Caco-2 (cell line): ENCODE data around the gene SIL1. TPM values are rescaled to one million over a fixed set of nuclear protein-coding genes. Genes with fewer than 3 reads are reported as not detected.

Experiments
- BruUV-seq: library from RNA; stranded (reverse); fragments of 400-500 nt; replicated peaks from 2 replicates; lab custom pipeline; 2021; lab: Mats Ljungman, UMichigan
- CTCF ChIA-PET: fragments of 300-600 bp; sonication (Branson Sonifier 250); formaldehyde crosslinking; loops from one replicate; lab custom pipeline; 2022; ENCODE audit warnings: antibody characterized with exemption; lab: Charles Lee
- POLR2A ChIA-PET: fragments of 300-600 bp; sonication (Branson Sonifier 250); formaldehyde crosslinking; loops from one replicate; lab custom pipeline; 2022; ENCODE audit warnings: antibody characterized with exemption; lab: Charles Lee
- DNase-seq, 2 experiments: peaks; one replicate each; pipeline versions ENCODE4 v3.0.0 to v3.0.0-alpha.2; 2020 to 2022
- H3K27me3 ChIP-seq: replicated peaks from 2 replicates; pipeline ENCODE4 v1.6.0; 2011; ENCODE audit warnings: low read length; ENCODE audit not compliant: control insufficient read depth, insufficient read depth
- H3K36me3 ChIP-seq: 2 replicates; pipeline ENCODE4 v1.5.1; 2011; ENCODE audit warnings: low read length; ENCODE audit not compliant: control insufficient read depth, insufficient read depth
- H3K4me1 ChIP-seq: fragments of 250-450 bp; sonication (Bioruptor Pico); 2 replicates; pipeline ENCODE4 v1.5.1; 2020; ENCODE audit warnings: mild to moderate bottlenecking
- H3K4me3 ChIP-seq: 2 replicates; pipeline ENCODE4 v1.5.1; 2011; ENCODE audit warnings: low read depth, mild to moderate bottlenecking, control low read depth, low read length
- H3K9me3 ChIP-seq: fragments of 250-450 bp; sonication (Bioruptor Pico); 2 replicates; pipeline ENCODE4 v1.5.1; 2020; ENCODE audit warnings: mild to moderate bottlenecking, moderate library complexity
- H3K27ac Mint-ChIP-seq: one replicate; pipeline ENCODE4 v1.8.0; 2022; ENCODE audit warnings: mixed read lengths; ENCODE audit not compliant: unreplicated experiment
- H3K27me3 Mint-ChIP-seq: one replicate; pipeline ENCODE4 v1.8.0; 2022; ENCODE audit warnings: mixed read lengths; ENCODE audit not compliant: insufficient read depth, unreplicated experiment
- H3K36me3 Mint-ChIP-seq: one replicate; pipeline ENCODE4 v1.8.0; 2022; ENCODE audit warnings: mild to moderate bottlenecking, mixed read lengths; ENCODE audit not compliant: insufficient read depth, unreplicated experiment
- H3K4me1 Mint-ChIP-seq: one replicate; pipeline ENCODE4 v1.8.0; 2022; ENCODE audit warnings: low read depth, mixed read lengths; ENCODE audit not compliant: unreplicated experiment
- H3K4me3 Mint-ChIP-seq: one replicate; pipeline ENCODE4 v1.8.0; 2022; ENCODE audit warnings: mild to moderate bottlenecking, moderate library complexity, mixed read lengths; ENCODE audit not compliant: unreplicated experiment
- H3K9me3 Mint-ChIP-seq: one replicate; pipeline ENCODE4 v1.8.0; 2022; ENCODE audit warnings: mixed read lengths; ENCODE audit not compliant: unreplicated experiment
- intact Hi-C: fragments of 100-400 bp; cut with micrococcal nuclease; formaldehyde crosslinking; loops from one replicate; pipeline ENCODE4 v1.10.0; 2022; ENCODE audit not compliant: unreplicated experiment
- total RNA-seq: library from RNA; stranded (reverse); gene quantifications from 2 replicates; pipeline ENCODE4 v1.2.3, GENCODE V29; 2022
- TF ChIP-seq, protein P1 (sequence below), 2 experiments: fragments of 200-600 bp in 1 of 2; IDR thresholded peaks; 1 replicate in 1 of 2; 2 replicates in 1 of 2; pipeline versions ENCODE4 v1.5.1 to v1.8.0; 2011 to 2022; ENCODE audit warnings: antibody characterized with exemption in 1 of 2, control low read depth in 1 of 2, inconsistent platforms in 1 of 2, low read depth in 1 of 2, low read length in 1 of 2, mild to moderate bottlenecking in 1 of 2, moderate library complexity in 1 of 2; ENCODE audit not compliant: insufficient read depth in 1 of 2, severe bottlenecking in 1 of 2, unreplicated experiment in 1 of 2

Gene SIL1
- total RNA-seq, 1 experiment from 2014 or later, result 29.7 TPM

DNA sequence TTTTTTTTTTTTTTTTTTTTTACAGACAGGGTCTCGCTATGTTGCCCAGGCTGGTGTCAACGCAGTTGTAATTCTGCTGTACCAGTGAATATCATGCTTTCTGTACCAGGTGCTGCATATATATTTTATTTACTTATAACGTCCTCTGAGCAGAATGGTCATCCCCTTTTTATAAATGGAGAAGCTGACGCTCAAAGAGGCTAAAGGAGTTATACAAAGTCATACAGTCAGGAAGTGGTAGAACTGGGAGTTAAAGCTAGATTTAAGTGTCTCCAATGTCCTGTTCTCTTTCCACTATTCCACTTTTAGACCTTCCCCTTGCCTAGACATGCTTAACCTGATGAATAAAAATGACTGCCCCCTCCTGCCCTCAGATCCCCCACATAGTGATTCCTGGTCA is 1.2 kb upstream of the SIL1 start:
- no peaks in the 10 kb centered on the region for H3K9me3 ChIP-seq
- no TSS peak for BruUV-seq
- Mint-ChIP-seq H3K27me3 (no peaks in the 10 kb centered on the region), H3K27ac (no peak overlapping the region), H3K9me3 (no peaks in the 10 kb centered on the region), H3K4me3 (no peak overlapping the region), H3K4me1 (no peaks in the 10 kb centered on the region), H3K36me3 (peaks cover 13% of the 10 kb centered on the region)
- TF ChIP-seq, protein P1, sequence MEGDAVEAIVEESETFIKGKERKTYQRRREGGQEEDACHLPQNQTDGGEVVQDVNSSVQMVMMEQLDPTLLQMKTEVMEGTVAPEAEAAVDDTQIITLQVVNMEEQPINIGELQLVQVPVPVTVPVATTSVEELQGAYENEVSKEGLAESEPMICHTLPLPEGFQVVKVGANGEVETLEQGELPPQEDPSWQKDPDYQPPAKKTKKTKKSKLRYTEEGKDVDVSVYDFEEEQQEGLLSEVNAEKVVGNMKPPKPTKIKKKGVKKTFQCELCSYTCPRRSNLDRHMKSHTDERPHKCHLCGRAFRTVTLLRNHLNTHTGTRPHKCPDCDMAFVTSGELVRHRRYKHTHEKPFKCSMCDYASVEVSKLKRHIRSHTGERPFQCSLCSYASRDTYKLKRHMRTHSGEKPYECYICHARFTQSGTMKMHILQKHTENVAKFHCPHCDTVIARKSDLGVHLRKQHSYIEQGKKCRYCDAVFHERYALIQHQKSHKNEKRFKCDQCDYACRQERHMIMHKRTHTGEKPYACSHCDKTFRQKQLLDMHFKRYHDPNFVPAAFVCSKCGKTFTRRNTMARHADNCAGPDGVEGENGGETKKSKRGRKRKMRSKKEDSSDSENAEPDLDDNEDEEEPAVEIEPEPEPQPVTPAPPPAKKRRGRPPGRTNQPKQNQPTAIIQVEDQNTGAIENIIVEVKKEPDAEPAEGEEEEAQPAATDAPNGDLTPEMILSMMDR (IDR thresholded peaks at IDR 0.05; ENCODE audit: insufficient read depth in 1 of 2, low read depth in 1 of 2, low read length in 1 of 2, severe bottlenecking in 1 of 2, unreplicated experiment in 1 of 2), result no peak
- intact Hi-C loops, result no loop called here
- no peak for DNase-seq
- POLR2A ChIA-PET, result no interaction called here
- H3K36me3 ChIP-seq, result no peaks in the 10 kb centered on the region
- no peaks in the 10 kb centered on the region for H3K27me3 ChIP-seq
- no peaks in the 10 kb centered on the region for H3K4me1 ChIP-seq
- no peak overlapping the region for H3K4me3 ChIP-seq
- CTCF ChIA-PET, result no interaction called here

DNA sequence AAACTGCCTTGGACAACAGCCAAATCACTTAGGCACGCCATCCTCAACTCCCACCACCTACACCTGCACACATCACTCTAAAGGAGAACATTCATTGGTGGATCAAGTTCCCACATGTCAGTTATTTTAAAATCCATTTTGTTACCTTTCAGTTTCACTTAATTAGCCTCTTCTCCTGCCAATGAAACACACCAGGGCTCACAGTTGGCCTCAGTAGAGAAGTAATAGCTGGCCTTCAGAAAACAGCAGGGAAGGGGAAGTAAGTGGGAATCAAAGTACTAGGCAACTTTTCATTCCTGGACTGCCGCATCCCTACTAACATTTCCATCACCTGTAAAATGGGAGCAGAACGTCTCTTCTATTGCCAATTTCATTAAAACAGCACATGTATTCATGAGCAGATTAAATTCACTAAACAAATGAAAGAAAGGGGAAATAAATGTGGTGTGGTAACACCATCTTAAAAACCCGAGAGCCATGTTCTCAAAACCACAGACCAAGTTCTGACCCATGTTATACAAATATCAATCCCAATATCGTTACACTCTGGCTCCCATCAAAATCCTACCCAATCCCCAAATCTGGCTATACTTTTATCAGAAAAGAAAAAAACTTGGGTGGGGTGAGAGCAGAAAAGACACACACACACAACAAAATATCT is 1.7 kb downstream of the SIL1 start:
- Histone ChIP-seq H3K27me3 (no peaks in the 10 kb centered on the region), H3K4me3 (no peak overlapping the region), H3K9me3 (no peaks in the 10 kb centered on the region), H3K4me1 (no peaks in the 10 kb centered on the region), H3K36me3 (no peaks in the 10 kb centered on the region)
- H3K9me3 Mint-ChIP-seq, result no peaks in the 10 kb centered on the region
- H3K36me3 Mint-ChIP-seq, result peaks cover 13% of the 10 kb centered on the region
- H3K4me3 Mint-ChIP-seq, result peak overlapping the region; percentile 96
- POLR2A ChIA-PET, result no interaction called here
- TF ChIP-seq, protein P1 (IDR thresholded peaks at IDR 0.05; ENCODE audit: insufficient read depth in 1 of 2, low read depth in 1 of 2, low read length in 1 of 2, severe bottlenecking in 1 of 2, unreplicated experiment in 1 of 2), result no peak
- BruUV-seq, result no TSS peak
- H3K4me1 Mint-ChIP-seq, result no peaks in the 10 kb centered on the region
- DNase-seq, result no peak
- CTCF ChIA-PET, result no interaction called here
- no peak overlapping the region for H3K27ac Mint-ChIP-seq
- no peaks in the 10 kb centered on the region for H3K27me3 Mint-ChIP-seq
- intact Hi-C loops, result no loop called here

DNA sequence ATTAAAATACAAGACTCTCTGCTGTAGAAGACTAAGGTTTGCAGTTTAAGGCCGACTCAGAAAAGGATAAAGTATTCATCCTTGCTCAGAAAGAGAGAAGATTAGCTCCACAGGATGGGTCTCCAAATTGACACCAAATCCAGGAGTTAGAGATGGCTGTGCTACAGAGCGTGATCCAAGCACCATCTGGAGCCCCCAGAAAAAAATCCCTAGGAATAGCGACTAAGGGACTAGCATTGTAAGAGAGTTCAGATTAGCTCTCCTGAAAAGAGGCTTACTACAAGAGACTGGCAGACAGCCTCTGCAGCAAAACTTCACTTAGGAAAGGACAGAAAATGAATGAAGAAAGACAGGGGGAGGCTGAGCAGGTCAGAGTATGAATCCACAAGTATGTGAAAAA is 3.7 kb downstream of the SIL1 start:
- Histone ChIP-seq H3K4me1 (no peaks in the 10 kb centered on the region), H3K4me3 (no peak overlapping the region), H3K9me3 (no peaks in the 10 kb centered on the region), H3K27me3 (no peaks in the 10 kb centered on the region), H3K36me3 (no peaks in the 10 kb centered on the region)
- intact Hi-C loops, result no loop called here
- H3K27me3 Mint-ChIP-seq, result no peaks in the 10 kb centered on the region
- DNase-seq, result no peak
- TF ChIP-seq, protein P1 (IDR thresholded peaks at IDR 0.05; ENCODE audit: insufficient read depth in 1 of 2, low read depth in 1 of 2, low read length in 1 of 2, severe bottlenecking in 1 of 2, unreplicated experiment in 1 of 2), result no peak
- H3K36me3 Mint-ChIP-seq, result peaks cover 13% of the 10 kb centered on the region
- ChIA-PET CTCF (no interaction called here), POLR2A (no interaction called here)
- no peaks in the 10 kb centered on the region for H3K4me1 Mint-ChIP-seq
- H3K9me3 Mint-ChIP-seq, result no peaks in the 10 kb centered on the region
- H3K27ac Mint-ChIP-seq, result no peak overlapping the region
- no TSS peak for BruUV-seq
- H3K4me3 Mint-ChIP-seq, result no peak overlapping the region
